Measurements from ENCODE around the gene MRPL37.
"Not testable (repeated sequence)": the region's sequence is repeated elsewhere in the genome, so short reads cannot be mapped to it uniquely, and the experiment has no call there.

Gene MRPL37

DNA sequence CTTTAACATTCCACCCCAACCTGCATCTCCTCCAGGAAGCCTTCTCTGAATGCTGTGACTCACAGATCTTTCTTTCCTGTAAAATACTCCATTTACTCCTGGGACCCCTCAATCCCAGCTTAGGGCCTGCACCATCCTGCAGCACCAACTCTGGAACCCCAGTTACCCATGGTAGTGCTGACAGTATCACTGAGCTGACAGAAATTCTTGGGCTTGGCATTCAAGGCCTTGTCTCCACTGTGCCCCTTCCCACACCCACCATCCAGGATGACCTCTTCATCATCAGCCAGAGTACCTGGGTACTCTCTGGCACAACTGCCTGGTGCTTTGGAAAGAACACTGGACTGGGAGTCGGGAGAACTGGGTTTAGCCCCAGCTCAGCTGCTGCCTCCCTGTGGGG lies 8.4 kb upstream of the MRPL37 start:
- Histone ChIP-seq H3K9me3 (ENCODE audit: control insufficient read depth, low read length) (no peaks in the 10 kb centered on the region), H3K9ac (ENCODE audit: low read length) (no peak overlapping the region), H3K4me3 (ENCODE audit: low read length) (no peak overlapping the region), H3K4me1 (ENCODE audit: control insufficient read depth, insufficient read depth, low read length) (no peaks in the 10 kb centered on the region), H3K36me3 (ENCODE audit: control insufficient read depth, insufficient read depth, low read length, severe bottlenecking) (peaks cover 8% of the 10 kb centered on the region), H3K27me3 (replicated peaks; ENCODE audit: control insufficient read depth, insufficient read depth, low read length) (no peaks in the 10 kb centered on the region)
- no peak for DNase-seq (ENCODE audit: low read depth)

DNA sequence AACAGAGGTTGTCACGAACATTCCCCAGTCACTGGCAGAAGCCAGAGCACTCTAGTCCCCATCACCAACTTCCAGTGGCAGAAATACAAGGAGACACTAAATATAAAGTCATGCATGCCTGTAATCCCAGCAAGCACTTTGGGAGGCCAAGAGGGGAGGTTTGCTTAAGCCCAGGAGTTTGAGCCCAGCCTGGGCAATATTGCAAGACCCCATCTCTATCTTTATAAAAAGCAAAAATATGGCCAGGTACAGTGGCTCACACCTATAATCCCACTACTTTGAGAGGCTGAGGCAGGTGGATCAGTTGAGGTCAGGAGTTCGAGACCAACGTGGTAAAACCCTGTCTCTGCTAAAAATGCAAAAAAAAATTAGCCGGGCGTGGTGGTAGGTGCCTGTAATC lies 6.5 kb upstream of the MRPL37 start:
- no peaks in the 10 kb centered on the region for H3K4me1 ChIP-seq (ENCODE audit: control insufficient read depth, insufficient read depth, low read length)
- H3K4me3 ChIP-seq (ENCODE audit: low read length), result no peak overlapping the region
- no peak overlapping the region for H3K9ac ChIP-seq (ENCODE audit: low read length)
- no peaks in the 10 kb centered on the region for H3K27me3 ChIP-seq (replicated peaks; ENCODE audit: control insufficient read depth, insufficient read depth, low read length)
- peaks cover 8% of the 10 kb centered on the region for H3K36me3 ChIP-seq (ENCODE audit: control insufficient read depth, insufficient read depth, low read length, severe bottlenecking)
- no peak for DNase-seq (ENCODE audit: low read depth)
- H3K9me3 ChIP-seq (ENCODE audit: control insufficient read depth, low read length), result no peaks in the 10 kb centered on the region

DNA sequence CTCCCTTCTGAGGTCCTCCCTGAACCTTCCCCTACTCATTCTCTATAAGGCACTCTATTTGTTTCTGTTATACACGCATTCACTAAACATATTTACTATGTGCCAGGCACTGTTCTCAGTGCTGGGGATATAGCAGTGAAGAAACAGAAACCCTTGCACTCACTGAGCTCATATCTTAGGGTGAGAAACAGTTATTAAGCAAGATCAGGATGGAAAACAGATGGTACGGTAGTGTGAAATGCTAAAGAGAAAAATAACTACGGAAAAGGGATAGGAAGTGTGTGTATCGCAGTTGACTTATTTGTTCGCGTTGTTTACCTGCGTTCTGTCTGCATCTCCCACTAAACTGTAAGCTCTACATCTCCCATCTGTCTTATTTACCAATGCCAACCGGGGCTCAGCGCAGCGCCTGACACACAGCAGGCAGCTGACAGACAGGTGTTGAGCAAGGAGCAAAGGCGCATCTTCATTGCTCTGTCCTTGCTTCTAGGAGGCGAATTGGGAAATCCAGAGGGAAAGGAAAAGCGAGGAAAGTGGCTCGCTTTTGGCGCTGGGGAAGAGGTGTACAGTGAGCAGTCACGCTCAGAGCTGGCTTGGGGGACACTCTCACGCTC lies 709 bp upstream of the MRPL37 start:
- Histone ChIP-seq H3K9me3 (ENCODE audit: control insufficient read depth, low read length) (no peaks in the 10 kb centered on the region), H3K4me3 (ENCODE audit: low read length) (peak overlapping the region; percentile 98), H3K9ac (ENCODE audit: low read length) (peak overlapping the region; percentile 89), H3K4me1 (ENCODE audit: control insufficient read depth, insufficient read depth, low read length) (peaks cover 19% of the 10 kb centered on the region), H3K36me3 (ENCODE audit: control insufficient read depth, insufficient read depth, low read length, severe bottlenecking) (peaks cover 10% of the 10 kb centered on the region), H3K27me3 (replicated peaks; ENCODE audit: control insufficient read depth, insufficient read depth, low read length) (no peaks in the 10 kb centered on the region)
- DNase-seq (ENCODE audit: low read depth), result peak; percentile 21

DNA sequence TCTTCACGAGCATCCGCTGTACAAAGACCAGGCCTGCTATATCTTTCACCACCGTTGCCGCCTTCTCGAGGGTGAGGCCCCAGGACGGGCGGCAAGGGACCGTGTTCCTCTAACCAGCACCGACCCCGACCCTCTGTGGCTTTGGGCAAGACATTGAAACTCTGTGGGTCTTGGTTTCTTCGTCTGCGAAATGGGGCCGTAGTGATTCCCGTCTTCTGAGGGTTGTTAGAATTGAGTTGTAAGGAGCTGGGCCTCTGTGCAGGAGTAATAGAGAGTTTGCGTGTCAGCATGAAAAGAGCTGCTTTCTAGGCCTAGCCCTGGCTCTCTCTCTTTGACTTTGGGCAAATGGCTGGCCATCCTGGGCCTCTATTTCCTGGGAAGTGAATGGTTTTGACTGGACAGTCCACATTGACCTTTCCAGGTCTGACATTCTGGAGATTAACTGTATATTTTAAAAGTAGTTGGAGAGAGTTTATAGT lies 591 bp downstream of the MRPL37 start:
- Histone ChIP-seq H3K4me3 (ENCODE audit: low read length) (peak overlapping the region; percentile 98), H3K4me1 (ENCODE audit: control insufficient read depth, insufficient read depth, low read length) (peaks cover 19% of the 10 kb centered on the region), H3K27me3 (replicated peaks; ENCODE audit: control insufficient read depth, insufficient read depth, low read length) (no peaks in the 10 kb centered on the region), H3K9ac (ENCODE audit: low read length) (peak overlapping the region; percentile 89), H3K36me3 (ENCODE audit: control insufficient read depth, insufficient read depth, low read length, severe bottlenecking) (peaks cover 15% of the 10 kb centered on the region), H3K9me3 (ENCODE audit: control insufficient read depth, low read length) (no peaks in the 10 kb centered on the region)
- peak; percentile 42 for DNase-seq (ENCODE audit: low read depth)

DNA sequence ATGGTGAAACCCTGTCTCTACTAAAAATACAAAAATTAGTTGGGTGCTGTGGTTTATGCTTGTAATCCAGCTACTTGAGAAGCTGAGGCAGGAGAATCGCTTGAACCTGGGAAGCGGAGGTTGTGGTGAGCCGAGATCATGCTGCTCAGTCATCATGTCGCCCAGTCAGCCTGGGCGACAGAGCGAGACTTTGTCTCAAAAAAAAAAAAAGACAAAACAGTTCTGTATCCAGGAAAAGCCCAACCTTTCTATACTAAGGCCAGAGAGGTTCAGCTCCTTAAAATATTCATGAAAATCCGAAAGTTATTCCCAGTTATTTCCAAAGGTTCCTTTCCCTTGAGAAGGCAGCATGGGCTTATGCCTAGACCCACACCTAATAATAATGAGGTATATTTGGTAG lies 4.2 kb downstream of the MRPL37 start:
- peaks cover 13% of the 10 kb centered on the region for H3K4me1 ChIP-seq (ENCODE audit: control insufficient read depth, insufficient read depth, low read length)
- H3K4me3 ChIP-seq (ENCODE audit: low read length), result no peak overlapping the region
- peaks cover 44% of the 10 kb centered on the region for H3K36me3 ChIP-seq (ENCODE audit: control insufficient read depth, insufficient read depth, low read length, severe bottlenecking)
- no peak for DNase-seq (ENCODE audit: low read depth)
- no peaks in the 10 kb centered on the region for H3K9me3 ChIP-seq (ENCODE audit: control insufficient read depth, low read length)
- no peaks in the 10 kb centered on the region for H3K27me3 ChIP-seq (replicated peaks; ENCODE audit: control insufficient read depth, insufficient read depth, low read length)
- no peak overlapping the region for H3K9ac ChIP-seq (ENCODE audit: low read length)

DNA sequence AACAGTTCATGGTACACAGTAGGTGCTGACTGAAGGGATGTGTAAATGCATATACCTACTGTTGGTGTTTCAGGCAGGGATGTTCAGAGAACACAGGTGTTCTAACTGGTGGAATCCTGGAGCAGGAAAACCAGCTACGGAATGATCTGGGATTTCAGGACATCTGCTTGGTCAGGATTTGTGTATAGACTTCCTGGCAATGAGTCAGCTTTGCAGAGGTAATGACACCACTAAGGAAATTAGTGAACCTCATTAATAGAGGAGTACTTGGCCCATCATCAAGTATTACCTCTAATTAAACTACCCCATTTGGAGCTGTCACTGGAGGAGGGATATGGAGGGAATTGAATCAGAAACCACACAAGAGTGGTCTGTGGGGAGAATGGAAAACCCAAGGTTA lies 7.3 kb downstream of the MRPL37 start:
- Histone ChIP-seq H3K36me3 (ENCODE audit: control insufficient read depth, insufficient read depth, low read length, severe bottlenecking) (peaks cover 72% of the 10 kb centered on the region), H3K4me3 (ENCODE audit: low read length) (no peak overlapping the region), H3K27me3 (replicated peaks; ENCODE audit: control insufficient read depth, insufficient read depth, low read length) (no peaks in the 10 kb centered on the region), H3K9me3 (ENCODE audit: control insufficient read depth, low read length) (no peaks in the 10 kb centered on the region), H3K4me1 (ENCODE audit: control insufficient read depth, insufficient read depth, low read length) (no peaks in the 10 kb centered on the region), H3K9ac (ENCODE audit: low read length) (no peak overlapping the region)
- no peak for DNase-seq (ENCODE audit: low read depth)

DNA sequence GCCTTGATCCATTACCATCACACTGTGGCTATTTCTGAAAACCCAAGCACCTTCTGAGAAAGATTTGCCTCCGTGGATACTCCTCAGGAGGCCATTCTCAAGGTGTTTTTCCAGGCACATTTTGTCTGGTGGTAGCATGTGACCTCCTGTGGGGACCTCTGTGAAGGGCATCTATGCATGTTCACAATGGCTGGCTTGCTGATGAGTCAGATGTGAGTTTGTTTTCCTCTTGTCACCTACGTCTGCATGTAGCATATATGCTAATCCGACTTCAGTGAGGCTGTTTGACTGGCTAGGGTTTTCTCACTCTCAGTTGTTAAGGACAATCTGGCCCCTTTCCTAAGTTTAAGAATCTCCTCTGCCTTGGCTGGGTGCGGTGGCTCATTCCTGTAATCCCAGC lies 7.9 kb downstream of the MRPL37 start:
- H3K27me3 ChIP-seq (replicated peaks; ENCODE audit: control insufficient read depth, insufficient read depth, low read length); H3K9me3 ChIP-seq (ENCODE audit: control insufficient read depth, low read length); H3K4me3 ChIP-seq (ENCODE audit: low read length); DNase-seq (ENCODE audit: low read depth); H3K9ac ChIP-seq (ENCODE audit: low read length); H3K4me1 ChIP-seq (ENCODE audit: control insufficient read depth, insufficient read depth, low read length): not testable (repeated sequence)
- H3K36me3 ChIP-seq (ENCODE audit: control insufficient read depth, insufficient read depth, low read length, severe bottlenecking), result peaks cover 75% of the 10 kb centered on the region

DNA sequence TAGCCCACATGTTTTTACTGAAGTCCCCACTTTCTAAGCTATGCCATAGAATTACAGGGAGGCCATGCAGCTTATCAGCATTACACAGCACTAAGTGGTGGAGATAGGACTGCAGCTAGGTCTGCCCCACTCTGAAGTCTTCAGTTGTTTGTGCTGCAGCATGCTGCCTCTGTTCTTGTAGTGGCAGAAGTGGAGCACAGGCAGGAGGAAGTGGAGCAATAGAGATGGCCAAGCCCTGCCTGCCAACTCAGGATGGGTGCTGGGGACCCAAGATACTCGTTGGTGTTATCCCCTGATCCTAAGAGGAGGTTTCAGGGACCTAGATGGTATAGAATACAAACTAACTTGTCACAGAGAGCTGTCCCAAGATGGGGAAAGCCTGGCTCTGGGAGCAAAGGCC lies 12.9 kb downstream of the MRPL37 start:
- Histone ChIP-seq H3K36me3 (ENCODE audit: control insufficient read depth, insufficient read depth, low read length, severe bottlenecking) (peaks cover 94% of the 10 kb centered on the region), H3K27me3 (replicated peaks; ENCODE audit: control insufficient read depth, insufficient read depth, low read length) (no peaks in the 10 kb centered on the region), H3K4me1 (ENCODE audit: control insufficient read depth, insufficient read depth, low read length) (no peaks in the 10 kb centered on the region), H3K4me3 (ENCODE audit: low read length) (no peak overlapping the region), H3K9ac (ENCODE audit: low read length) (no peak overlapping the region), H3K9me3 (ENCODE audit: control insufficient read depth, low read length) (no peaks in the 10 kb centered on the region)
- no peak for DNase-seq (ENCODE audit: low read depth)

DNA sequence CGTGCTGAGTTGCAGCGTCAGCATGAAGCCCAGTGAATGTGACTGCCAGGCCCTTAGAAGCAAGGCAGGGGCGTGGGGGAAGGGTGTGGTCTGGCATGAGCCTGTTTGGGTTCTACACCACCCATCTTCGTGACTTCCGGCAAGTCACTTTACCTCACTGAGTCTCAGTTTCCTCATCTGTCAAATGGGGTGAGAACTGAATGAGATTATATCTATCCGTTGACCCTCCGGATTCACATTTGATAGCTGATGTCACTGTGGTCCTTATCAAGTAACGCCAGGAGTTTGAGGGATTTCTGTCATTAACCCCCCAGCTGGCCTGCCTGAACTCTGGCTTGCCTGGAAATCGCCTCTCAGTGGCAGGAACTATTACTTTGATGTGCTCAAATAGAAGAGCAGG lies 15.6 kb downstream of the MRPL37 start:
- peaks cover 83% of the 10 kb centered on the region for H3K36me3 ChIP-seq (ENCODE audit: control insufficient read depth, insufficient read depth, low read length, severe bottlenecking)
- H3K4me3 ChIP-seq (ENCODE audit: low read length), result no peak overlapping the region
- H3K4me1 ChIP-seq (ENCODE audit: control insufficient read depth, insufficient read depth, low read length), result peaks cover 20% of the 10 kb centered on the region
- DNase-seq (ENCODE audit: low read depth), result no peak
- H3K9me3 ChIP-seq (ENCODE audit: control insufficient read depth, low read length), result no peaks in the 10 kb centered on the region
- no peaks in the 10 kb centered on the region for H3K27me3 ChIP-seq (replicated peaks; ENCODE audit: control insufficient read depth, insufficient read depth, low read length)
- H3K9ac ChIP-seq (ENCODE audit: low read length), result no peak overlapping the region

DNA sequence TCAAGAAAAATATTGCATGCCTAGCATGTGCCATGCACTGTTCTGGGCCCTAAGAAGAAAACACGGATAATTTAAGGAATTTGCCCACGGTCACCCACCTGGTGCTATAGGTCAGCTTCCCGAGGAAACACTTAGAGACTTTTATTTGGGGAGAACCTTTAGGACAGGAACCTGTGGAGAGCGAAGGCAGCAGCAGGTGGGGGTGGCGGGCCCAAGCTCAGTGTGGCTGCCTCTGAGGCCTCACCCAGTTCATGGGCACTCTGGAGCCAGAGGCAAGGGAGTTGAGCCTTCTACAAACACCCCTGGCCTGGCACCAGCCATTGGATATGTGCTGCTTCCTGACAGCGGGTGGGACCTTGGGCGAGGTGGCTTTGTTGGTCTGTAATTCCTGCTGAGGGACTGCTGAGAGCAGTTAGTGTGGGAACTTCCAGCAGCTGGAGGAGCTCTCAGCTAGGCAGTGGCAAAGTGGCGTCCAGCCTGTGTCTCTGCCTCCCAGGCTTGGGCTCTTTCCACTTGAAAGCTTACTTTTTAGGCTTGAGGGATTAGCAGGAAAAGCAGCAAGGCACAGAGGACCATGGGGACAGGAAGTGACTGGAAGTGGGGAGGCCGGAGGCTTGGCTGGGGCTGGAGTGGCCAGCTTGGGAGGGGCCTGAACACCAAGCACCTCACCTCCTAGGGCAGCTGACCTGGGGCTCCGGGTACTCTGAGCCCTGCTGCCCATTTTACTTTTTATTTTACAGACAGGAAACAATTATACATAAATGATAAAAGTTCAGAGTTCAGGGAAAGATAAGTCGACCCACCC lies 19.1 kb downstream of the MRPL37 start:
- H3K4me1 ChIP-seq (ENCODE audit: control insufficient read depth, insufficient read depth, low read length), result peaks cover 28% of the 10 kb centered on the region
- H3K36me3 ChIP-seq (ENCODE audit: control insufficient read depth, insufficient read depth, low read length, severe bottlenecking), result peaks cover 48% of the 10 kb centered on the region
- no peak for DNase-seq (ENCODE audit: low read depth)
- H3K9me3 ChIP-seq (ENCODE audit: control insufficient read depth, low read length), result no peaks in the 10 kb centered on the region
- H3K4me3 ChIP-seq (ENCODE audit: low read length), result peak overlapping the region; percentile 70
- no peaks in the 10 kb centered on the region for H3K27me3 ChIP-seq (replicated peaks; ENCODE audit: control insufficient read depth, insufficient read depth, low read length)
- peak overlapping the region; percentile 77 for H3K9ac ChIP-seq (ENCODE audit: low read length)

DNA sequence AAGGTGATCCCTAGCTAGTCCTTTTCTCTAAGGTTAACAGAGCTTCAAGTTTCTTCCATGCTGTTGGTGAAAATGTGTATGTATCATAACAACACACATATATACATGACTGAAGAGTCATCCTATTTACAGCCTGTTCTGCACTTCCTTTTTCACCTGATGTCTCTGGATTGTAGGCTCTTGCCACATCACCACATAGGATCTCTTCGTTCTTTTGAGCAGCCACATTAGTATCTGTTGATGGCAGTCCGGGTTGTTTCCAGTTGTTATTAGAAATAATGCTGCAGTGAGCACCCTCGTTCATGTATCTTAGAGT lies 19.7 kb downstream of the MRPL37 start:
- Histone ChIP-seq H3K4me1 (ENCODE audit: control insufficient read depth, insufficient read depth, low read length) (peaks cover 28% of the 10 kb centered on the region), H3K36me3 (ENCODE audit: control insufficient read depth, insufficient read depth, low read length, severe bottlenecking) (peaks cover 42% of the 10 kb centered on the region), H3K4me3 (ENCODE audit: low read length) (peak overlapping the region; percentile 70), H3K9me3 (ENCODE audit: control insufficient read depth, low read length) (no peaks in the 10 kb centered on the region), H3K27me3 (replicated peaks; ENCODE audit: control insufficient read depth, insufficient read depth, low read length) (no peaks in the 10 kb centered on the region), H3K9ac (ENCODE audit: low read length) (peak overlapping the region; percentile 77)
- no peak for DNase-seq (ENCODE audit: low read depth)

Measured in adipocyte (in vitro differentiated cells).